ENCODE data around the gene PNPLA8.
"Not testable (repeated sequence)": the region's sequence is repeated elsewhere in the genome, so short reads cannot be mapped to it uniquely, and the experiment has no call there.

PNPLA8 gene

DNA sequence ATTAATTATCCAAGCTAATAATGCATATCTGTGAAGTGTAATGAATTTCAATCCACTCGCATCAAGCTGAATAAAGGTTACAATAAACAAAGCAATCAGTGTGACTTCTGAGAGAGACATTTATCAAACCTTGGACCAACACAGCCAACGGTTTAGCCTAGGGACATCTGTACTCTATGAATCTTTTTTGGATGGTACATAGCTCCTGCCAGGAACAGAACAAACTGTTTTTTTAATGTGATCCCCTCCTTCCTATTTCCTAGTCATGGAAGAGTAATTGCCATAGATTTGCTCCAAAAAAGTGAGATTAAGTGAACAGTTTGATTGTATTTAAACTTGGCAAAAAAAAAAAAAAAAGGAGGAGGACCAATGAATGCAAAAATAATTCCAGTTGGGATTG lies 58.5 kb downstream of the PNPLA8 start:
- no peak for DNase-seq (ENCODE audit: low read depth)

- DNase-seq (ENCODE audit: low read depth) = not testable (repeated sequence)
These were observed 59.6 kb downstream of the PNPLA8 start for GRCh38 chr7:108466322-108466721.

DNA sequence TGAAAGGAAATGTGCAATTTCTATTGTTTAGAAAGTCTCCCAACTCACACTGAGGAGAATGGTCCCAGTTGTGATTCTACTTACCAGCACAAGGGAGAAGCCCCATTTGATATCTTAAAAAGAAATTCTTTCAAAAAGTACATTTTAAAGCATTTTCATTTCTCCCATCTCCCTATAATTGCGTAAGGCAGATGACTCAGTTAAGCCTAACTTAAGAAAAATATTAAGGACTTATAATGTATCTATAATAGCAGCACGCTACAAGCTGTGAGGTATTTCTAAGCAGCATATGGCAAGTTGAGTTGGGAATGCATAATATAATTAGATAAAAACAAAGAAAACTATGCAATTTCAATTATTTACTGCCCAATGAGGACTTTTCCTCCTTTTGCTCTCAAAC lies 61.2 kb downstream of the PNPLA8 start:
- no peak for DNase-seq (ENCODE audit: low read depth)

GRCh38 chr7:108463613-108464012 lies 62.3 kb downstream of the PNPLA8 start:
- DNase-seq (ENCODE audit: low read depth) = no peak

- no peak for DNase-seq (ENCODE audit: low read depth)
These were observed 64.1 kb downstream of the PNPLA8 start for GRCh38 chr7:108461840-108462239.

DNA sequence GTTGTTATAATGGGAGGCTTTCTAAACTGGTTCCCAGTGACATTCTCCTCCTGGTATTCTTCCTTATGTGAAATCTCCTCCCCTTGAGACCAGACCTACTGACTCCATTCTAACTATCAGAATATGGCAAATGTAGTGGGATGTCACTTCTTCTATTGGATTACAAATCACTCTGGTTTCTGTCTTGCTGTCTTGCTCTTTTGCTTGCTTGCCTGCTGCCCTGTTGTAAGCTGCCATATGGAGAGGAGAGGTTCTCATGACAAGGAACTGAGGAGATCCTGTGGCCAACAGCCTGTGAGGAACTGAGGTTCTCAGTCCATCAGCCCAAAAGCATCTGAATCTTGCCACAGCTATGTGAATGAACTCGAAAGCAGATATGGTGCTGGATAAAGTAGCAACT lies 65.0 kb downstream of the PNPLA8 start:
- DNase-seq (ENCODE audit: low read depth) = no peak

DNA sequence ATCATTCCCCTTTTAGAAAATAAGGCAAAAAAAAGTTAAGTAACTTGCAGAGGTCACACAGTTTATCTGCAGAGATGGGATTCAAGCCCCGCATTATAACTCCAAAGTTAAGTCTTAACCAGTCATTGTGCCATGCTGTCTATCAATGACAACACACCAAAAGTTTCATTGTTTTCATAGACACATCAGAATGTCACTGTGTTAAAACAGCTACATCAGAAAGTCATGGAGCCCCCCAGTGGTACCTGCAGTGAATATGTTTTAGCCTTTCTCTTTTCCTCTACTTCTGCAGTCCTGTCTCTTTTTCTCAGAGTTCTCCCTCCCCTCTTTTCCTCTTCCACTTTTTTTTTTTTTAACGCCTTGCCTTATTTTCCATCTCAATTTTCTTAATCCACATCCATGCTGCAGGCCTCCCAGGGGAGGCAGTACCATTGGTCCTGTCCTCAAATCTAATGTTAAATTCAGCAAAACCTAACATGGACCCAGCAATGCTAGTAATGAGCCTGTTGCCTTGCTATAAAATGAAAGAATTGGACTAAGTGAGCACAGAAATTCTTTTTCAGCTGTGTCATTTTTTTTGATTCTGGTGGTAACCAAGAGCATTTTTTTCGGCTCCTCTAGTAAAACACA lies 65.9 kb downstream of the PNPLA8 start:
- no peak for DNase-seq (ENCODE audit: low read depth)

DNA sequence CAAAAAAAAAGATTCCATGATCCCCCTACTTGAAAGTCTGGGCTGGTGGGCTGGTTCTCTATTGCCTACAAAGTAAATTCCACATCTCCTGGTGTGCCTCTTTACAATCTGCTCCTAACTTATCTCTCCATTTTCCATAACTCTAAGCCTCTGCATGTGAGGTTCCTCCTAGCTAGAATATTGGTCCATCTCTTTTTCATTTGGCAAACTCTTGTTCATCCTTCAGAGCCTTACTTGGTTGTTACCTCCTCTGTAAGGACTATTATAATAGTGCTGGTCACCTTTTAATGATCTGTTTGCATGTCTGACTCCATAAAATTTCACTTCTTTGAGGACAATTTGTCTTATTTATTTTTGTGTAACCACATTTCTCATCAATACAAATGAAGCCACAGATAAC lies 68.1 kb downstream of the PNPLA8 start:
- no peak for DNase-seq (ENCODE audit: low read depth)

DNA sequence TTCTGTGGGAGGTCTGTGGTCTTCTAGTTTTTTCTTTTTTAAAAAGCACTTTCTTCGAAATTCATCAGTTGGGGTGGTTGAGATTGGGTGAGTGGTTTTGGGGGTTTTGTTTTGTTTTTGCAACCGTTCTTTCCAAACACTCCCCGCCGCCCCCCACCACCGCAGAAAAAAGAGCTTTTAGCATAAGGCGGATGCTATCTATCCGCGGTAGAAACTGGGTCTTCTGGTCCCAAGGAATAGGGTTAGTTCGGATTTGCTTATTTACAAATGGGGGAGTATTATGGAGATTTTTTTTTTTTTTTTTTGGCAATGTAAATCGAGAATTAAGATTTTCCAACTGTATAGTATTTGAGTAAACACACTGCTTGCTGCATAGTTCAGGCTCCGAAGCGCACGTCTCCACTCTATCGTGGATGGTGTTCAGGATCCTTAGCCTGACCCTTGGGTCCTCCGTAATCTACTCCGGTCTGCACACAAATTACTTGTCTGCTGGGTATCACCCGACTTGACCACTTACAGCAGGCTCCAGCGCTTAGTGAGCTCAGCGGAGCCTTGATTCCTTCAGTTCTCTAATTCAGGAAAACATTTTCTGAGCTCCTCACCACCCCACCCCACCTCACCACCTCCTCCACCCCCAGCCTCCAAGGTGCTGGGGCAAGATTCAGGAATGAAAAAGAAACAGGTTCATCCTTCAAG lies 68.9 kb downstream of the PNPLA8 start:
- no peak for DNase-seq (ENCODE audit: low read depth)

DNA sequence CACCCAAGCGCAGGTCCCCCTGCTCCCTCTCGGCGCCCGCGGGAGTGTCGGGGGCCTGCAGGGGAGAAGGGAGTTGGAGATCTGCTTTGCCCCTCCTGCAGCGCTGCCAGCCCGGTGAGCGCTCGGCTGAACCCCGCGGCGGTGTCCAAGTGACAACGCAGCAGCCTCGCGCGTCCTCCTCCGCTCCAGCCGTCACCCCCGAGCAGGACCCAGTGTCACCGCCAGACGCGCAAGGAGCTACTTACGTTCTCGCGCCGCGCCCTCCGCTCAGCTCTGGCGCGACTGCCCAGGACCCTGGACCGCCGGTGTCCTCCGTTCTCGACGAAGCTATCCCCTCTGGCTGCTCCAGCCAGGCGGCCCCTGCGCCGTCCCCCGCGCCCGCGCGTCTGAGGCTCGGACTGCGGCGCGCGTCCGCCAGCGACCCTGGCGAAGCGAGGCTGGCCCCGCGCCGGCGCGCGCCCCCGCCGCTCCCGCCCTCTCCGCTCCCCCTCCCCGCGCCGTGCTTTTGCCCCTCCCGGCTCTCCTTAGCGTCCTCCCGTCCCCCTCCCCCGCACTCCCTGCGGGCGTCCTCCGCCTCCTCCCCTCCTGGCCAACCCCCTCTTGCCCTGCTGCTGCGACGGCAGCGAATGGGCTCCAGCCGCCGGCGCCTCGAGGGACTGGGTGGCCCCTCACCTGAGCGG lies 69.8 kb downstream of the PNPLA8 start, which contains the start of gene NRCAM:
Gene NRCAM (minus strand): TSS at position 439 of the 680 bp plus-strand sequence. CDS start 216,372 bp downstream, outside the sequence.
- no peak for DNase-seq (ENCODE audit: low read depth)

GRCh38 chr7:108455551-108455997 lies 70.4 kb downstream of the PNPLA8 start:
- DNase-seq (ENCODE audit: low read depth) = no peak

DNA sequence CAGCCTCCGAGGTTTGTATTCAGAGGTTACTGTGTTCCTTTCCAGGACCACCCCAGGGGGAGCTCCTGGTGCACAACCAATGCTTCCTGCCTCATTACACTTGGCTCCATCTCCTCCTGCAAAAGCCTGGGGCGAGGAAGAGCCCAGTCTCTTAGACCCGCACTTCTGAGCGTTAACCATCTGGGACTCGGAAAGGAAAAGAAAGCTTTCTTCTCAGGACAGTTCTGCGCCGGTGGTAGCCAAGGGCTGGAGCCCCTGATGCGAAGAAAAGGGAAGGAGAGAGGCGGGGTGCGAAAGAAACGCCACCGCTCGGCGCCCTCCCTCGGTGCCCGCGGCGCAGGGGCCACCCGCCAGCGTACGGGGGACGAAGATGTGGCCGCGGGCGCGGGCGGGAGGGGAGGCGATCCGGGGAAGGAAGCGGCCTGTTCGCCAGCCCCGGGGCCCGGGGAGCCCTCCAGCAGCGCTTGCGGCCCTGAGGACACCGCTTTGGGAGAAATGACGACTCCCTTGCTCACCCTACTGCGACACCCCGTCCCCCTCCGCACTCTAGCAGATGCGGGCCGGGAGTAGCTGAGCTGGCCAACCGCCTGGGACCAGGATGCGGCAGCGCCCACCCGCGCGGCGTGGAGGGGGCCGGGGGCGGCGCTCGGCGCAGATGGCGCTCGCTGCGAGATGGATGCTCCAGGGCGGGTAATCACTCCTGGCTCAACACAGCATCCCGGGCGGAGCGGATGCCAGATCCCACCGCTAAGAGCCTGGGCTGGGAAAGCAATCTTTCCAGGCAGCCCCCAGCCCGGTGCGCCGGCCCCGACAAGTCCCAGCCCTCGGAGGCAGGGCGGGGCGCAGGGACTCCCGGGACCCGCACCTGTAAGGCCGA lies 71.0 kb downstream of the PNPLA8 start:
- no peak for DNase-seq (ENCODE audit: low read depth)

- no peak for DNase-seq (ENCODE audit: low read depth)
These were observed 71.6 kb downstream of the PNPLA8 start for GRCh38 chr7:108454317-108454673.

DNA sequence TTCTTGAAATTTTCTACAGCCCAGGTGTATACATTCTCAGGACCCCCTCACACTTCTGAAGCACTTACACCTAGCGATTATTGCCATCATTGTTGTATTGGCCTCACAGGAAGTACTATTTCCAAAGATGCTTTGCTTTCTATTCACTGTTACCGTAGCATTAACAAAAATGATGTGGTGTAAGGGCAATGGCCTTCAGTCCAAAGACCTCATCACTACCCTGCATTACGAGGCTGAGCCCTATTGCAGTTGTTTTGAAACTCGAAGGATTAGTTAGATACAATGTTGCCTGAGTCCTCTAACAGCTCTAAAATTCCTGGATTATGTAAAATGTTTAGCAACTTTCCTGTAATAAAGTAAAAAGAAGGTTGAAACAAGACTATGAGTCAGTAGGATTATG lies 72.6 kb downstream of the PNPLA8 start:
- DNase-seq (ENCODE audit: low read depth) = no peak

- DNase-seq (ENCODE audit: low read depth) = no peak
These were observed 73.2 kb downstream of the PNPLA8 start for GRCh38 chr7:108452707-108453106.

DNA sequence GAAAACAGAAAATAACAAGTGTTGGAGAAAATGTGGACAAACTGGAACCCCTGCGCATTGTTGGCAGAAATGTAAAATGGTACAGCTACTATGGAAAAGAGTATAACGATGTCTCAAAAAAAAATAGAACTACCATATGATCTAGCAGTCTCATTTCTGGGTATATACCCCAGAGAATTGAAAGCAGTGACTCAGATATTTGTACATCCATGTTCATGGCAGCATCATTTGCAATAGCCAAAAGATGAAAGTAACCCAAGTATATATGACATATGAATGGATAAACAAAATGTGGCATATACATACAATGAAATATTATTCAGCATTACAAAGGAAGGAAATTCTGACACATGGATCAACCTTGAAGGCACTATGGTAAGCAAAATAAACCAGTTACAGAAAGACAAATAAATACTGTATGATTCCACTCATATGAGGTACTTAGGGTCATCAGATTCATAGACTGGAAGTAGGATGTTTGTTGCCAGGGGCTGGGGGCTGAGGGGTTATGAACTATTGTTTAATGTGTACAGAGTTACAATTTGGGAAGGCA lies 74.6 kb downstream of the PNPLA8 start:
- DNase-seq (ENCODE audit: low read depth) = no peak

GRCh38 chr7:108450160-108450559 lies 75.8 kb downstream of the PNPLA8 start:
- no peak for DNase-seq (ENCODE audit: low read depth)

DNA sequence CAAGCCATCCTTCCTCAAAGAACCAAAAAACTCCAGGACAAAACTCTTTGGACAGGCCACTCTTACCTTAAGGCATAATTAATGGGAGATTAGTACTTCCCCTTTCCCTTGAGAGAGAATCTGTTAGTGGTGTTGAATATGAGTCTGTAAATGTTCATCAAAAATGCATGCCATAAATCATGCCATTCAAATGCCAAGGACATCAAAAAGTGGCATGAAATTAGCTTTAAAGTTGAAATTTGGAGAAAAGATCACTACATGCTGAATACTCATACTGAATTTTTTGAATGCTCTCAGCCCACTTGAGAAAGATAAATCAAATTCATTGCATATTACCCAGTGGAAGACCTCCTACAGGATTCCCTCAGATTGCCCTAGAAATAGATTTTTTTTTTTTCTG lies 76.4 kb downstream of the PNPLA8 start:
- no peak for DNase-seq (ENCODE audit: low read depth)

- no peak for DNase-seq (ENCODE audit: low read depth)
These were observed 77.1 kb downstream of the PNPLA8 start for GRCh38 chr7:108448584-108449505.

- no peak for DNase-seq (ENCODE audit: low read depth)
These were observed 83.8 kb downstream of the PNPLA8 start for GRCh38 chr7:108442039-108442568.
